Stimulated activated CD8-positive, alpha-beta memory T cell treated with anti-CD3 and anti-CD28 coated beads, Interleukin-7, amount 100 ng/mL, for 48 hours (primary cell): ENCODE data around the gene KLF17.

Source experiments
- DNase-seq, 2 donors: peaks; one replicate each; pipeline ENCODE4 v3.0.0-alpha.2; 2020; ENCODE audit warnings: low read depth in 1 of 2; ENCODE audit errors: extremely low read depth in 1 of 2

The KLF17 gene

GRCh38 chr1:44118682-44119081 lies at the start of gene KLF17:
Gene KLF17 (plus strand): TSS chr1:44118821. CDS start chr1:44118908, 87 bp downstream.
- DNase-seq = no peak

- DNase-seq = no peak
Measured at GRCh38 chr1:44071461-44071860, 47.2 kb upstream of the KLF17 start.

- no peak for DNase-seq
Measured at GRCh38 chr1:44072204-44072603, 46.4 kb upstream of the KLF17 start.

GRCh38 chr1:44072821-44073220 lies 45.8 kb upstream of the KLF17 start:
- no peak for DNase-seq

GRCh38 chr1:44073528-44073927 lies 45.1 kb upstream of the KLF17 start:
- DNase-seq = no peak

GRCh38 chr1:44074415-44074814 lies 44.2 kb upstream of the KLF17 start:
- no peak for DNase-seq

- DNase-seq = no peak
Measured at GRCh38 chr1:44076066-44076465, 42.6 kb upstream of the KLF17 start.

- DNase-seq = no peak
Measured at GRCh38 chr1:44077421-44077820, 41.2 kb upstream of the KLF17 start.

- no peak for DNase-seq
Measured at GRCh38 chr1:44078104-44078503, 40.5 kb upstream of the KLF17 start.

GRCh38 chr1:44079566-44079965 lies 39.1 kb upstream of the KLF17 start:
- no peak for DNase-seq

- DNase-seq = no peak
Measured at GRCh38 chr1:44084998-44085675, 33.5 kb upstream of the KLF17 start.

- no peak for DNase-seq
Measured at GRCh38 chr1:44086692-44087474, 31.7 kb upstream of the KLF17 start.

- DNase-seq = no peak
Measured at GRCh38 chr1:44089371-44090048, 29.1 kb upstream of the KLF17 start.

GRCh38 chr1:44090429-44091252 lies 28.0 kb upstream of the KLF17 start:
- DNase-seq = no peak

GRCh38 chr1:44094047-44094446 lies 24.6 kb upstream of the KLF17 start:
- DNase-seq = no peak

- DNase-seq = no peak
Measured at GRCh38 chr1:44100183-44100868, 18.3 kb upstream of the KLF17 start.

- no peak for DNase-seq
Measured at GRCh38 chr1:44101328-44101727, 17.3 kb upstream of the KLF17 start.

GRCh38 chr1:44103270-44104131 lies 15.1 kb upstream of the KLF17 start:
- no peak for DNase-seq

- no peak for DNase-seq
Measured at GRCh38 chr1:44105810-44106209, 12.8 kb upstream of the KLF17 start.
